Keratinocyte (primary cell): ENCODE results near the gene ZNG1A.

Source experiments
- EZH2 ChIP-seq: IDR thresholded peaks from one replicate; pipeline ENCODE4 v1.6.1; 2012; ENCODE audit warnings: inconsistent platforms, mild to moderate bottlenecking, low read length, moderate library complexity
- TF ChIP-seq, protein P1 (sequence below), 3 experiments: IDR thresholded peaks in 1 of 3; conservative IDR thresholded peaks in 1 of 3; optimal IDR thresholded peaks in 1 of 3; 2 replicates in 2 of 3; 3 replicates in 1 of 3; pipeline versions ENCODE3 to v1.5.1; 2011; ENCODE audit warnings: low read length in 3 of 3, mild to moderate bottlenecking in 3 of 3, moderate library complexity in 2 of 3, control low read depth in 1 of 3, inconsistent platforms in 1 of 3; ENCODE audit not compliant: insufficient read depth in 2 of 3; ENCODE audit errors: extremely low read depth in 1 of 3

DNA sequence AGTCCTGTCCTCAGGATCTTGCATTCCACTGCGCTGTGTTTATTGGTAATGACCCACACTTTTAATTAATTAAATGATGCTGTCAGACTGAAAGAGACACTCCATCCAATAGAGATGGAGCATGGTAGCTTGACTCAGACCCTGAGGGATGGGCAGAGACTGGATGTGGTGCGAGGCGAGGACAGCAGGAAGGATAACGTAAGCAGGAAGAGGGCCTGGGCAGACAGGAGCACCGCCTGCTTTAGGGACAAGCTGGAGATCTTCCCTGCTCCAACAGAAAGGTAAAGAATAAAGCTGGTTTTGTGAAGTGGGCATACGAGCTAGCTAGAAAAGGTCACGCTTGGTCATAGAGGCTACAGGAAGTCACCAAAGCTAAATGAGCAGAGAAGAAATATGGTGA lies 32.2 kb upstream of the ZNG1A start:
- TF ChIP-seq, protein P1, sequence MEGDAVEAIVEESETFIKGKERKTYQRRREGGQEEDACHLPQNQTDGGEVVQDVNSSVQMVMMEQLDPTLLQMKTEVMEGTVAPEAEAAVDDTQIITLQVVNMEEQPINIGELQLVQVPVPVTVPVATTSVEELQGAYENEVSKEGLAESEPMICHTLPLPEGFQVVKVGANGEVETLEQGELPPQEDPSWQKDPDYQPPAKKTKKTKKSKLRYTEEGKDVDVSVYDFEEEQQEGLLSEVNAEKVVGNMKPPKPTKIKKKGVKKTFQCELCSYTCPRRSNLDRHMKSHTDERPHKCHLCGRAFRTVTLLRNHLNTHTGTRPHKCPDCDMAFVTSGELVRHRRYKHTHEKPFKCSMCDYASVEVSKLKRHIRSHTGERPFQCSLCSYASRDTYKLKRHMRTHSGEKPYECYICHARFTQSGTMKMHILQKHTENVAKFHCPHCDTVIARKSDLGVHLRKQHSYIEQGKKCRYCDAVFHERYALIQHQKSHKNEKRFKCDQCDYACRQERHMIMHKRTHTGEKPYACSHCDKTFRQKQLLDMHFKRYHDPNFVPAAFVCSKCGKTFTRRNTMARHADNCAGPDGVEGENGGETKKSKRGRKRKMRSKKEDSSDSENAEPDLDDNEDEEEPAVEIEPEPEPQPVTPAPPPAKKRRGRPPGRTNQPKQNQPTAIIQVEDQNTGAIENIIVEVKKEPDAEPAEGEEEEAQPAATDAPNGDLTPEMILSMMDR (optimal IDR thresholded peaks at IDR 0.05 in 1 of 3, IDR thresholded peaks at IDR 0.05 in 1 of 3, conservative IDR thresholded peaks at IDR 0.05 in 1 of 3; ENCODE audit: extremely low read depth in 1 of 3, insufficient read depth in 2 of 3, low read length in 3 of 3): no peak
- no peak for TF ChIP-seq EZH2
